A549 treated with GW870086 at 1 μM for 4 hours (cell line): ENCODE data around the gene RCN2. TPM values are rescaled to one million over a fixed set of nuclear protein-coding genes. Genes with fewer than 3 reads are reported as not detected.

ENCODE experiments used
- total RNA-seq: library from RNA; stranded (reverse); fragments of 200-300 nt; extraction: Qiagen RNA extraction; gene quantifications from 5 replicates; pipeline ENCODE4 v1.2.3, GENCODE V29; 2022; ENCODE audit warnings: low read depth

The RCN2 gene, protein sequence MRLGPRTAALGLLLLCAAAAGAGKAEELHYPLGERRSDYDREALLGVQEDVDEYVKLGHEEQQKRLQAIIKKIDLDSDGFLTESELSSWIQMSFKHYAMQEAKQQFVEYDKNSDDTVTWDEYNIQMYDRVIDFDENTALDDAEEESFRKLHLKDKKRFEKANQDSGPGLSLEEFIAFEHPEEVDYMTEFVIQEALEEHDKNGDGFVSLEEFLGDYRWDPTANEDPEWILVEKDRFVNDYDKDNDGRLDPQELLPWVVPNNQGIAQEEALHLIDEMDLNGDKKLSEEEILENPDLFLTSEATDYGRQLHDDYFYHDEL
- 52.0 to 71.6 TPM (median 60.0 TPM) in 5 replicates for total RNA-seq

DNA sequence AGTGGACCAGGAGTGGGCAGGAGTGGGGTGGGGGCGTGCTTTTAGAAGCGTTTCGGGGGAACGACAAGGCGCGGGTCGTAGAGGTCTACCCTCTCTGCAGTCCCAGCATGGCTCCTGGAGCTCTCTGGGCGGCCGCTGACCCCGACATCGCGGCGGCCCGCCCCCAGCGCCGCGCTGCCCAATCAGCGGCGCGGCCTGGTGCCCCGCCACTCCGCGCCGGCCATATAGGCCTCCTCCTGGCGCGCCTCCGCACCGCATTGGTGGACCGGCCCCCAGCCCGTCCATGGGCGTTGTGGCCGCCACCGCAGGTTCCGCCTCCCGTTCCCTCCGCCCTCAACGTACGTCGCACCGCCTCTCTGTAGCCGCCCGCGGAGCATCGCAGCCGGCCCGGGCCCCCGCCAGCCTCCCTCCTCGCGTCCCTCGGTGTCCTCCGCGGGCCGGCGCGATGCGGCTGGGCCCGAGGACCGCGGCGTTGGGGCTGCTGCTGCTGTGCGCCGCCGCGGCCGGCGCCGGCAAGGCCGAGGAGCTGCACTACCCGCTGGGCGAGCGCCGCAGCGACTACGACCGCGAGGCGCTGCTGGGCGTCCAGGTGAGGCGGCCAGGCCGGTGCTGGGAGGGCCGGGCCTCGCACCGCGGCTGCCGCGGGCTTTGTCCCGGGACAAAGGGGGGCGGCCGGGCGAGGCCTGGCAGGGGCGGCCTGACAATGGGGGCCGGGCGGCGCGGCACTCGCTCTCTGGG, at the start of gene RCN2:
RCN2 (plus strand) TSS at position 353 of the 738 bp plus-strand sequence; CDS start at position 446, 93 bp downstream.

GRCh38 chr15:76905013-76905839, 26.3 kb upstream of the RCN2 start, which contains the start of gene SCAPER:
Gene SCAPER (minus strand): TSS chr15:76905340. CDS start chr15:76883817, 21,523 bp downstream.

DNA sequence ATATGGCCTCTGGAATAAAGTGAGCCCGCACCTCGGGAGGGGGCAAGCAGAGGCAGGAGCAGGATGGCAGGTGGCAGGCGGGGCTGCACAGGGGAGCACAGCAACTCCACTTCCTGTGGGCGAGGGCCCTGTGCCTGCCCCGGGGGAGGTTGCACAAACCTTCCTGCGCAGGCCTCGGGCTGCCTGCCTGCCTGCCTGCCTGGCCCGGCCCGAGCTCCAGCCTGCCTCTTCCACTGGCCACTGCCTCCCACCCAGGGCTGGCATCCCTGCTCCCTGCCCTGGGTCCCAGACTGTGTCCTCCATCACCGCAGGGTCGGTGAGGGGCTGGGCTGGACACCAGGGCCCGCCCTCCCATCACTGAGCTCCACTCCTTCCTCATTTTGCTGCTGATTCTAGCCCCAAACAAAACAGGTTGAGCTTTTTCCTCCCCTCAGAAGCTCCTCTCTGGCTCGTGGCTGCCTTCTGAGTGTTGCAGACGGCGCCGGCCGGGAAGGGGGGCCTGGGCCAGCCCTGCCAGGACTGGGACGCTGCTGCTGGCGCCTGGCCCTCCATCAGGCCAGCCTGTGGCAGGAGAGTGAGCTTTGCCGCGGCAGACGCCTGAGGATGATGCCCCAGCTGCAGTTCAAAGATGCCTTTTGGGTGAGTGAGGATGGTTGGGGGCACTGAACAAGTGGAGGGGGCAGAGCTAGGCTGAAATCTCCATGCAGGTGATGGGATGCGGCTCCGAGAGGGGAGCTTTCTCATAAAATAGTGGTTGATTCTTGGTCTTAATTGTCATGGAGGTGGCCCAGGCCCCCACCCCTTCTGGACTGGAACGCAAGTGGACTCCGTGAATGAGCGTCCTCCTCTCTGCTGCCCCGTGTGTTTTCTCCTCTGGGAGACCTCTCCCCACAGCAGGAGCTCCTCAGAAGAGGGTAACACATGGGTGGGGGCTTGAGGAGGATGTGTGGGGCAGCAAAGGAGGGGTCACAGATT, 63.7 kb downstream of the RCN2 start, which contains the start of gene PSTPIP1:
PSTPIP1 (plus strand) TSS at position 156 of the 975 bp plus-strand sequence; CDS start at position 604, 448 bp downstream.

Other genes starting within 250 kb of the RCN2 start
- gene SCAPER, start 26.4 kb upstream of the RCN2 start, total RNA-seq = 3.4 to 5.6 TPM (median 4.6 TPM) in 5 replicates
- not detected in 5 replicates for gene PSTPIP1, start 63.4 kb downstream of the RCN2 start, total RNA-seq
- 351 to 471 TPM (median 441 TPM) in 5 replicates for gene TSPAN3, start 139.4 kb downstream of the RCN2 start, total RNA-seq